GM12864 (cell line): Measurements from ENCODE around the gene PZP.
"Not testable (repeated sequence)": the region's sequence is repeated elsewhere in the genome, so short reads cannot be mapped to it uniquely, and the experiment has no call there.

Experiments used
- DNase-seq: peaks from one replicate; pipeline ENCODE4 v3.0.0-alpha.2; 2011; ENCODE audit warnings: low read depth
- H3K4me3 ChIP-seq: 2 replicates; pipeline ENCODE4 v1.5.1; 2011; ENCODE audit warnings: mild to moderate bottlenecking, low read depth, low read length, control low read depth
- CTCF ChIP-seq: IDR thresholded peaks from 2 replicates; pipeline ENCODE4 v1.5.1; 2011; ENCODE audit warnings: low read depth, mild to moderate bottlenecking, moderate library complexity, low read length, control low read depth, inconsistent platforms; ENCODE audit errors: missing control alignments

PZP gene

GRCh38 chr12:9248435-9248834 lies 40.2 kb upstream of the PZP start:
- DNase-seq: no peak
- TF ChIP-seq CTCF: no peak
- H3K4me3 ChIP-seq: no peak overlapping the region

- peak; percentile 31 for DNase-seq
- no peak overlapping the region for H3K4me3 ChIP-seq
- no peak for TF ChIP-seq CTCF
Measured at GRCh38 chr12:9244894-9245293, 36.7 kb upstream of the PZP start.

GRCh38 chr12:9243999-9244649 lies 35.9 kb upstream of the PZP start:
- TF ChIP-seq CTCF: no peak
- no peak for DNase-seq
- H3K4me3 ChIP-seq: no peak overlapping the region

DNA sequence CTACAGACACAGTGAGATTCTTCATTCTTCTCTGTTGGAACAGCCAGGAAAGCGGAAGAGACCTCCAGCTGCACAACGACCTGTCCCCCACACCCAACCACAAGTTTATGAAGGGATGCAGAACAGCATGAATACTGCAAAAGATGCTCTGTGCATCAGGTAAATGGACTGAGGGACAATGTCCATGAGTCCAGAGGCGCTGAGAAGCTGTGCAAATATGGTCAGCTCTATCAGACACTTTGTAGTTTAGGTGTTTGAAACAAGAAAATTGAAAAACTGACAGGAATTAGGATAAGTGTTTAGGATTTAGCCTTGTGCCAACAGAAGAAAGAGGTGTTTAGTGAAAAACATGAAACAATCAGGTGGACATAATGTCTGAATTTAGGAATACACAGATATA lies 33.1 kb upstream of the PZP start:
- H3K4me3 ChIP-seq: no peak overlapping the region
- no peak for DNase-seq
- TF ChIP-seq CTCF: no peak

- no peak for TF ChIP-seq CTCF
Measured at GRCh38 chr12:9240776-9241175, 32.6 kb upstream of the PZP start.

GRCh38 chr12:9240004-9240635 lies 31.9 kb upstream of the PZP start:
- H3K4me3 ChIP-seq: peak overlapping the region; percentile 33
- DNase-seq: not testable (repeated sequence)

More at GRCh38 chr12:9240776-9241175, 32.6 kb upstream of the PZP start:
- no peak for DNase-seq
- no peak overlapping the region; the same call in 1 of the 2 replicates for H3K4me3 ChIP-seq

DNA sequence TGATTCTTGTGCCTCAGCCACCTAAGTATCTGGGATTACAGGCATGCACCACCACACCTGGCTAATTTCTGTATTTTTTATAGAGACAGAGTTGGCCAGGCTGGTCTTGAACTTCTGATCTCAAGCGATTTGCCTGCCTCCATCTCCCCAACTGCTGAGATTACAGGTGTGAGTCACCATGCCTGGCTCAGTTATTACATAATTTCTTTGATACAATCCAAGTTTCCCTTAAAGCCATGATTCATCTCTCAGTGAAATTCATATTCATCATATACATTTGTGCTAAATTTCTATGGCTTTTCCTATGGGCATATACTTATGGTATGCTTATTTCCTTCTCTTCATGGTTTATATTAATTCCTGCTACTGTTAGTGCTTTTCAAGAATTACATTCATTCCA lies 29.1 kb upstream of the PZP start:
- H3K4me3 ChIP-seq: no peak overlapping the region
- DNase-seq: no peak
- no peak for TF ChIP-seq CTCF
